Testis (tissue), 2 donors: ENCODE results near the gene GGCX.

Experiments used
- CTCF ChIP-seq, 3 experiments: fragments of 450-650 bp in 2 of 3; fragments of 200-600 bp in 1 of 3; sonication (generic) in 1 of 3; IDR thresholded peaks; one replicate each; pipeline ENCODE4 v1.5.1; 2016 to 2019; ENCODE audit warnings: antibody characterized with exemption in 3 of 3, mild to moderate bottlenecking in 2 of 3, moderate library complexity in 1 of 3
- POLR2A ChIP-seq: fragments of 450-650 bp; IDR thresholded peaks from one replicate; pipeline ENCODE4 v1.6.1; 2017; ENCODE audit warnings: antibody characterized with exemption, mild to moderate bottlenecking, moderate library complexity

DNA sequence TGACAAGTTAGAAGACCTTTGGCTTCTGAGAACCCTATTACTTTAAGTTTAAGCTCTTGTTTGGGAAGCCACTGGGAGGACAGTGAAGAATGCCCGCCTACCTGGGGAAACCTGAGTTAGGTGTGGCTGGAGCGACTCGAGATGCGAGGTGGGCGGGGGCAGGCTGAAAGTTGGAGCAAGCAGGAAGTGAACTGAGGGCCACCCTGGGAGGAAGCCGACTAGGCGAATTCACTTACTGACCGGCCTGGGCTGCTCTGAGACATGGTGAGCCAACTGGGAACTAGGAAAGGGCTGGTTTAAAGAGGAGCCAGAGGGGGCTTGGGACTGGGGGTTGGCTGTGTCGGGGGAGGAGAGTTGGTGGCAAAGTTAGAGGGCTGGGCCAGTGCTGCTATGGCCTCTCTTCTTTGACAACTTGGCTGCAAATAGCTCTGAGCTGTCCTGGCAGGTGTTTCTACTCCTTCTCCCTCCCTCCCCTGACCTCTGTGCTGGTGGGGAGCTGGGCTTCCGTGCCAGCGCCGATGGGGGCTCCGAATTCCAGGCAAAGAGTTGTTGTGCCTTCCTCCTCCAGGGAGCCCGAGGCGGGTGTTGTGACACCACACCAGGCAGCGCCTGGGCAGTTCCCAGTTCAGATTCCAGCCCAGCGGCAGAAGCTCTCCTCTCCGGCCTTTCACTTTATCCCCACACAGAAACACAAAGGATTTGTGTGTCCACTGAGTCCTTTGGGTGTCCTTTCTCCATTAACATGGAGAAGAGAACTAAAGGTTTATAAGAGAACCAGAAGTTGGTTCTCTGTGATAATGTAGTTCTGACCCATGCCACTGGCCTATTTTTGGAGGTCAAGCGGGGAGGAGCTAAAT, 16.3 kb upstream of the GGCX start, which contains the start of gene VAMP8:
- TF ChIP-seq CTCF (IDR thresholded peaks at IDR 0.05): no peak
- no peak for TF ChIP-seq POLR2A
